IPS-15b (cell line): Measurements from ENCODE around the gene AGER.

Experiments
- H3K27me3 ChIP-seq: one replicate; pipeline ENCODE4 v1.6.1; 2013; ENCODE audit warnings: low read length; ENCODE audit not compliant: control insufficient read depth, insufficient read depth
- H3K36me3 ChIP-seq: one replicate; pipeline ENCODE4 v1.6.1; 2013; ENCODE audit warnings: low read length; ENCODE audit not compliant: control insufficient read depth, insufficient read depth
- H3K4me1 ChIP-seq: one replicate; pipeline ENCODE4 v1.6.1; 2013; ENCODE audit warnings: mild to moderate bottlenecking, low read length; ENCODE audit not compliant: control insufficient read depth, insufficient read depth
- H3K4me3 ChIP-seq: one replicate; pipeline ENCODE4 v1.5.1; 2013; ENCODE audit warnings: low read depth, low read length
- H3K9ac ChIP-seq: one replicate; pipeline ENCODE4 v1.6.1; 2013; ENCODE audit warnings: low read depth, mild to moderate bottlenecking, low read length
- H3K9me3 ChIP-seq: one replicate; pipeline ENCODE4 v1.6.1; 2013; ENCODE audit warnings: mild to moderate bottlenecking, low read length; ENCODE audit not compliant: control insufficient read depth, insufficient read depth

AGER gene

GRCh38 chr6:32184084-32184640 lies at the start of gene AGER:
AGER (minus strand) TSS chr6:32184253; CDS start chr6:32184222, 31 bp downstream.
- no peaks in the 10 kb centered on the region for H3K9me3 ChIP-seq
- no peak within 1 kb of the TSS for H3K4me3 ChIP-seq
- H3K9ac ChIP-seq = no peak within 1 kb of the TSS
- no peaks in the 10 kb centered on the region for H3K27me3 ChIP-seq
- H3K4me1 ChIP-seq = peaks cover 6% of the 10 kb centered on the region
- H3K36me3 ChIP-seq = peaks cover 35% of the 10 kb centered on the region

GRCh38 chr6:32226434-32226833 lies 42.4 kb upstream of the AGER start:
- Histone ChIP-seq H3K4me1 (no peaks in the 10 kb centered on the region), H3K9me3 (no peaks in the 10 kb centered on the region), H3K36me3 (no peaks in the 10 kb centered on the region), H3K4me3 (no peak overlapping the region), H3K27me3 (no peaks in the 10 kb centered on the region), H3K9ac (no peak overlapping the region)

GRCh38 chr6:32224696-32225095 lies 40.6 kb upstream of the AGER start:
- H3K9me3 ChIP-seq = no peaks in the 10 kb centered on the region
- H3K4me3 ChIP-seq = no peak overlapping the region
- H3K36me3 ChIP-seq = no peaks in the 10 kb centered on the region
- H3K4me1 ChIP-seq = no peaks in the 10 kb centered on the region
- H3K9ac ChIP-seq = no peak overlapping the region
- no peaks in the 10 kb centered on the region for H3K27me3 ChIP-seq

GRCh38 chr6:32223258-32224235 lies 39.5 kb upstream of the AGER start, which contains the start of gene NOTCH4:
NOTCH4 (minus strand) TSS chr6:32224067; CDS start chr6:32223928, 139 bp downstream.
- Histone ChIP-seq H3K27me3 (no peaks in the 10 kb centered on the region), H3K36me3 (no peaks in the 10 kb centered on the region), H3K4me1 (no peaks in the 10 kb centered on the region), H3K4me3 (no peak within 1 kb of the TSS), H3K9me3 (no peaks in the 10 kb centered on the region), H3K9ac (no peak within 1 kb of the TSS)

- Histone ChIP-seq H3K36me3 (no peaks in the 10 kb centered on the region), H3K4me1 (no peaks in the 10 kb centered on the region), H3K4me3 (no peak overlapping the region), H3K9me3 (no peaks in the 10 kb centered on the region), H3K27me3 (no peaks in the 10 kb centered on the region), H3K9ac (no peak overlapping the region)
Observed at GRCh38 chr6:32222333-32223230, 38.5 kb upstream of the AGER start.

GRCh38 chr6:32220021-32220420 lies 36.0 kb upstream of the AGER start:
- H3K27me3 ChIP-seq = no peaks in the 10 kb centered on the region

GRCh38 chr6:32218167-32218566 lies 34.1 kb upstream of the AGER start:
- Histone ChIP-seq H3K4me3 (no peak overlapping the region), H3K9me3 (no peaks in the 10 kb centered on the region), H3K36me3 (no peaks in the 10 kb centered on the region), H3K27me3 (no peaks in the 10 kb centered on the region), H3K9ac (no peak overlapping the region), H3K4me1 (no peaks in the 10 kb centered on the region)

More at GRCh38 chr6:32220021-32220420, 36.0 kb upstream of the AGER start:
- H3K4me3 ChIP-seq = no peak overlapping the region
- H3K36me3 ChIP-seq = no peaks in the 10 kb centered on the region
- no peak overlapping the region for H3K9ac ChIP-seq
- H3K4me1 ChIP-seq = no peaks in the 10 kb centered on the region
- H3K9me3 ChIP-seq = no peaks in the 10 kb centered on the region

GRCh38 chr6:32216998-32217397 lies 32.9 kb upstream of the AGER start:
- Histone ChIP-seq H3K4me3 (no peak overlapping the region), H3K9ac (no peak overlapping the region), H3K36me3 (no peaks in the 10 kb centered on the region), H3K4me1 (no peaks in the 10 kb centered on the region), H3K27me3 (no peaks in the 10 kb centered on the region), H3K9me3 (no peaks in the 10 kb centered on the region)

- Histone ChIP-seq H3K4me3 (no peak overlapping the region), H3K36me3 (no peaks in the 10 kb centered on the region), H3K27me3 (no peaks in the 10 kb centered on the region), H3K4me1 (no peaks in the 10 kb centered on the region), H3K9ac (no peak overlapping the region), H3K9me3 (no peaks in the 10 kb centered on the region)
Observed at GRCh38 chr6:32216285-32216684, 32.2 kb upstream of the AGER start.

- no peaks in the 10 kb centered on the region for H3K9me3 ChIP-seq
- no peaks in the 10 kb centered on the region for H3K4me1 ChIP-seq
- no peak overlapping the region for H3K4me3 ChIP-seq
- H3K36me3 ChIP-seq = no peaks in the 10 kb centered on the region
- no peaks in the 10 kb centered on the region for H3K27me3 ChIP-seq
- H3K9ac ChIP-seq = no peak overlapping the region
Observed at GRCh38 chr6:32215617-32216016, 31.6 kb upstream of the AGER start.

- no peak overlapping the region for H3K4me3 ChIP-seq
- H3K9ac ChIP-seq = no peak overlapping the region
- H3K36me3 ChIP-seq = no peaks in the 10 kb centered on the region
- H3K27me3 ChIP-seq = no peaks in the 10 kb centered on the region
- H3K4me1 ChIP-seq = no peaks in the 10 kb centered on the region
- H3K9me3 ChIP-seq = no peaks in the 10 kb centered on the region
Observed at GRCh38 chr6:32214126-32214525, 30.1 kb upstream of the AGER start.
